DOHH2 (cell line): ENCODE data around the gene MBOAT1.

Experiments used
- EZH2phosphoT487 ChIP-seq: fragments of 200-600 bp; sonication (generic); IDR thresholded peaks from 2 replicates; pipeline ENCODE4 v1.6.1; 2017; ENCODE audit warnings: borderline replicate concordance, mild to moderate bottlenecking, antibody characterized with exemption, low read length, moderate library complexity, mixed read lengths
- TF ChIP-seq, protein P1 (sequence below): fragments of 200-600 bp; sonication (generic); IDR thresholded peaks from one replicate; pipeline ENCODE4 v1.5.1; 2014; ENCODE audit warnings: antibody characterized with exemption, mild to moderate bottlenecking, low read depth, low read length; ENCODE audit not compliant: poor library complexity, severe bottlenecking

DNA sequence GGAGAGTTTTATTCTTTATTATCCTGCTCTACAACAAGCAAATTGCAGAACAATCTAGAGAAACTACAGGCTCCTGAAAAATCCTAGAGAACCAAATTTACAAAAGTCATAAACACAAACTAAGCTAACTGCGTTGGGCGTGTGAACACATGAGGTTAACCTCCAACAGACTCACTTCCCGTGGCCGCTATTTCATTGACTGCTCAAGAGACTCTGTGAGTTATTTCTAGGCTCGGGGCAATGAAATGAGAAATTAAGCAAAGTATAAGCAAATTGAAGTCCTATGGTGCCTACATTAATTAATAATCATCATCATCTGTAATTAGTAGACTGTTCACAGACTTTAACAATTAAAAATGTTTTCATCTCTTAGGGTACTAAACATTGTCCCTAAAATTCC, 100.0 kb downstream of the MBOAT1 start:
- TF ChIP-seq, protein P1, sequence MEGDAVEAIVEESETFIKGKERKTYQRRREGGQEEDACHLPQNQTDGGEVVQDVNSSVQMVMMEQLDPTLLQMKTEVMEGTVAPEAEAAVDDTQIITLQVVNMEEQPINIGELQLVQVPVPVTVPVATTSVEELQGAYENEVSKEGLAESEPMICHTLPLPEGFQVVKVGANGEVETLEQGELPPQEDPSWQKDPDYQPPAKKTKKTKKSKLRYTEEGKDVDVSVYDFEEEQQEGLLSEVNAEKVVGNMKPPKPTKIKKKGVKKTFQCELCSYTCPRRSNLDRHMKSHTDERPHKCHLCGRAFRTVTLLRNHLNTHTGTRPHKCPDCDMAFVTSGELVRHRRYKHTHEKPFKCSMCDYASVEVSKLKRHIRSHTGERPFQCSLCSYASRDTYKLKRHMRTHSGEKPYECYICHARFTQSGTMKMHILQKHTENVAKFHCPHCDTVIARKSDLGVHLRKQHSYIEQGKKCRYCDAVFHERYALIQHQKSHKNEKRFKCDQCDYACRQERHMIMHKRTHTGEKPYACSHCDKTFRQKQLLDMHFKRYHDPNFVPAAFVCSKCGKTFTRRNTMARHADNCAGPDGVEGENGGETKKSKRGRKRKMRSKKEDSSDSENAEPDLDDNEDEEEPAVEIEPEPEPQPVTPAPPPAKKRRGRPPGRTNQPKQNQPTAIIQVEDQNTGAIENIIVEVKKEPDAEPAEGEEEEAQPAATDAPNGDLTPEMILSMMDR, result no peak
- no peak for TF ChIP-seq EZH2phosphoT487
